GM12878 (cell line): Measurements from ENCODE around the gene HMOX1.

ENCODE experiments used
- ATF7 ChIP-seq: fragments of 450-650 bp; IDR thresholded peaks from 2 replicates; pipeline ENCODE4 v1.6.1; 2016; ENCODE audit warnings: low read depth, mild to moderate bottlenecking
- RCOR1 ChIP-seq: conservative IDR thresholded peaks from 2 replicates; pipeline ENCODE4 v1.6.1; 2012; ENCODE audit warnings: low read depth, low read length, improper control_type of control experiment
- RELA ChIP-seq: fragments of 450-650 bp; IDR thresholded peaks from 2 replicates; pipeline ENCODE4 v1.8.0; 2014; ENCODE audit warnings: borderline replicate concordance; ENCODE audit not compliant: partially characterized antibody
- SUZ12 ChIP-seq: fragments of 200-600 bp; sonication (generic); IDR thresholded peaks from one replicate; pipeline ENCODE4 v1.6.1; 2018; ENCODE audit warnings: antibody characterized with exemption, mild to moderate bottlenecking; ENCODE audit not compliant: unreplicated experiment
- USF1 ChIP-seq: IDR thresholded peaks from 2 replicates; pipeline ENCODE4 v1.6.1; 2011; ENCODE audit warnings: borderline replicate concordance, low read depth, mild to moderate bottlenecking, moderate library complexity, mixed read lengths, low read length; ENCODE audit not compliant: insufficient read depth; ENCODE audit errors: extremely low read length

GRCh38 chr22:35430897-35431322 lies 50.0 kb downstream of the HMOX1 start:
- no peak for TF ChIP-seq SUZ12
- no peak for TF ChIP-seq USF1
- TF ChIP-seq ATF7: no peak
- TF ChIP-seq RCOR1: no peak
- no peak for TF ChIP-seq RELA
